ENCODE data around the gene DHPS.
"Not testable (repeated sequence)": the region's sequence is repeated elsewhere in the genome, so short reads cannot be mapped to it uniquely, and the experiment has no call there.

Gene DHPS

GRCh38 chr19:12652219-12652618 is 29.5 kb downstream of the DHPS start:
- H3K36me3 Mint-ChIP-seq (ENCODE audit: low read depth), result peaks cover 49% of the 10 kb centered on the region
- H3K27me3 Mint-ChIP-seq (ENCODE audit: low read depth, poor library complexity), result peaks cover 3% of the 10 kb centered on the region
- H3K9me3 Mint-ChIP-seq, result no peaks in the 10 kb centered on the region
- H3K4me1 Mint-ChIP-seq, result peaks cover 13% of the 10 kb centered on the region
- no peak for TF ChIP-seq CTCF (IDR thresholded peaks at IDR 0.05)
- no peak for DNase-seq
- H3K27ac Mint-ChIP-seq, result no peak overlapping the region
- no peak overlapping the region for H3K4me3 Mint-ChIP-seq

- peaks cover 3% of the 10 kb centered on the region for H3K27me3 Mint-ChIP-seq (ENCODE audit: low read depth, poor library complexity)
Measured at GRCh38 chr19:12649941-12650340, 31.7 kb downstream of the DHPS start.

GRCh38 chr19:12648088-12648487 is 33.6 kb downstream of the DHPS start:
- peaks cover 7% of the 10 kb centered on the region for H3K27me3 Mint-ChIP-seq (ENCODE audit: low read depth, poor library complexity)
- no peaks in the 10 kb centered on the region for H3K9me3 Mint-ChIP-seq
- H3K4me3 Mint-ChIP-seq, result no peak overlapping the region
- TF ChIP-seq CTCF (IDR thresholded peaks at IDR 0.05), result no peak
- H3K27ac Mint-ChIP-seq, result no peak overlapping the region
- no peak for DNase-seq
- peaks cover 36% of the 10 kb centered on the region for H3K36me3 Mint-ChIP-seq (ENCODE audit: low read depth)
- no peaks in the 10 kb centered on the region for H3K4me1 Mint-ChIP-seq

More at GRCh38 chr19:12649941-12650340, 31.7 kb downstream of the DHPS start:
- Mint-ChIP-seq H3K9me3 (no peaks in the 10 kb centered on the region), H3K4me3 (no peak overlapping the region), H3K4me1 (no peaks in the 10 kb centered on the region), H3K36me3 (ENCODE audit: low read depth) (peaks cover 33% of the 10 kb centered on the region), H3K27ac (no peak overlapping the region)
- TF ChIP-seq CTCF (IDR thresholded peaks at IDR 0.05), result no peak
- no peak for DNase-seq

- H3K36me3 Mint-ChIP-seq (ENCODE audit: low read depth), result peaks cover 36% of the 10 kb centered on the region
- H3K4me1 Mint-ChIP-seq, result no peaks in the 10 kb centered on the region
- H3K4me3 Mint-ChIP-seq, result no peak overlapping the region
- peaks cover 7% of the 10 kb centered on the region for H3K27me3 Mint-ChIP-seq (ENCODE audit: low read depth, poor library complexity)
- DNase-seq, result peak; percentile 26
- TF ChIP-seq CTCF (IDR thresholded peaks at IDR 0.05), result no peak
- no peaks in the 10 kb centered on the region for H3K9me3 Mint-ChIP-seq
- H3K27ac Mint-ChIP-seq, result no peak overlapping the region
Measured at GRCh38 chr19:12647490-12648071, 34.1 kb downstream of the DHPS start.

- Mint-ChIP-seq H3K4me1 (no peaks in the 10 kb centered on the region), H3K36me3 (ENCODE audit: low read depth) (peaks cover 34% of the 10 kb centered on the region), H3K9me3 (no peaks in the 10 kb centered on the region), H3K27ac (no peak overlapping the region), H3K27me3 (ENCODE audit: low read depth, poor library complexity) (peaks cover 7% of the 10 kb centered on the region), H3K4me3 (no peak overlapping the region)
- no peak for DNase-seq
- TF ChIP-seq CTCF (IDR thresholded peaks at IDR 0.05), result no peak
Measured at GRCh38 chr19:12647047-12647446, 34.6 kb downstream of the DHPS start.

GRCh38 chr19:12646551-12646950 is 35.1 kb downstream of the DHPS start:
- no peak overlapping the region for H3K27ac Mint-ChIP-seq
- TF ChIP-seq CTCF (IDR thresholded peaks at IDR 0.05), result no peak
- no peak overlapping the region for H3K4me3 Mint-ChIP-seq
- H3K9me3 Mint-ChIP-seq, result no peaks in the 10 kb centered on the region
- peaks cover 29% of the 10 kb centered on the region for H3K36me3 Mint-ChIP-seq (ENCODE audit: low read depth)
- no peak for DNase-seq
- H3K27me3 Mint-ChIP-seq (ENCODE audit: low read depth, poor library complexity), result peaks cover 7% of the 10 kb centered on the region
- H3K4me1 Mint-ChIP-seq, result no peaks in the 10 kb centered on the region

GRCh38 chr19:12643716-12644115 is 38.0 kb downstream of the DHPS start:
- H3K27ac Mint-ChIP-seq, DNase-seq, H3K4me3 Mint-ChIP-seq, H3K4me1 Mint-ChIP-seq: not testable (repeated sequence)
- Mint-ChIP-seq H3K9me3 (peaks cover 13% of the 10 kb centered on the region), H3K27me3 (ENCODE audit: low read depth, poor library complexity) (peaks cover 13% of the 10 kb centered on the region), H3K36me3 (ENCODE audit: low read depth) (peaks cover 16% of the 10 kb centered on the region)

All from nephron progenitor cell (in vitro differentiated cells).